OCI-LY1 (cell line): ENCODE results near the gene HAUS3.

Source experiments
- H2AFZ ChIP-seq: fragments of 200-600 bp; sonication (generic), shearing (Covaris generic); 2 replicates; pipeline ENCODE4 v1.6.0; 2014; ENCODE audit warnings: antibody characterized with exemption, mild to moderate bottlenecking, low read length
- H3F3A ChIP-seq: fragments of 200-600 bp; sonication (generic), shearing (Covaris generic); 2 replicates; pipeline ENCODE4 v1.6.0; 2014; ENCODE audit warnings: mild to moderate bottlenecking, antibody characterized with exemption, low read length, moderate library complexity; ENCODE audit not compliant: insufficient read depth
- H3K27ac ChIP-seq: fragments of 200-600 bp; sonication (generic); 2 replicates; pipeline ENCODE4 v1.5.1; 2014; ENCODE audit warnings: low read length, mixed run types, mild to moderate bottlenecking, low read depth; ENCODE audit not compliant: poor library complexity, severe bottlenecking
- H3K27me3 ChIP-seq: fragments of 200-600 bp; sonication (generic); 2 replicates; pipeline ENCODE4 v1.6.0; 2014; ENCODE audit warnings: antibody characterized with exemption, mild to moderate bottlenecking, low read length, moderate library complexity; ENCODE audit not compliant: insufficient read depth
- H3K36me3 ChIP-seq: fragments of 200-600 bp; sonication (generic); 2 replicates; pipeline ENCODE4 v1.6.1; 2014; ENCODE audit warnings: mild to moderate bottlenecking, antibody characterized with exemption, low read length, moderate library complexity, mixed read lengths; ENCODE audit not compliant: insufficient read depth
- H3K4me1 ChIP-seq: fragments of 200-600 bp; sonication (generic); 2 replicates; pipeline ENCODE4 v1.5.1; 2014; ENCODE audit warnings: mild to moderate bottlenecking, low read length, moderate library complexity; ENCODE audit not compliant: insufficient read depth, severe bottlenecking
- H3K4me2 ChIP-seq: fragments of 200-600 bp; sonication (generic), shearing (Covaris generic); 2 replicates; pipeline ENCODE4 v1.6.1; 2014; ENCODE audit warnings: low read length
- H3K4me3 ChIP-seq: fragments of 200-600 bp; sonication (generic); 2 replicates; pipeline ENCODE4 v1.5.1; 2014; ENCODE audit warnings: low read length, low read depth, mild to moderate bottlenecking, mixed read lengths; ENCODE audit not compliant: poor library complexity, severe bottlenecking
- H3K79me2 ChIP-seq: fragments of 200-600 bp; shearing (Covaris generic); 2 replicates; pipeline ENCODE4 v1.6.1; 2016; ENCODE audit warnings: mixed run types, low read length, mixed read lengths; ENCODE audit not compliant: insufficient read depth
- H3K9ac ChIP-seq: fragments of 200-600 bp; sonication (generic), shearing (Covaris generic); 2 replicates; pipeline ENCODE4 v1.6.1; 2014; ENCODE audit warnings: mild to moderate bottlenecking, low read length, mixed read lengths
- H3K9me2 ChIP-seq: fragments of 200-600 bp; sonication (generic), shearing (Covaris generic); 2 replicates; pipeline ENCODE4 v1.6.1; 2014; ENCODE audit warnings: low read depth, mild to moderate bottlenecking, low read length, mixed read lengths
- H3K9me3 ChIP-seq: fragments of 200-600 bp; shearing (Covaris generic); 2 replicates; pipeline ENCODE4 v1.6.1; 2014; ENCODE audit warnings: low read length, mixed read lengths
- H4K20me1 ChIP-seq: fragments of 200-600 bp; sonication (generic), shearing (Covaris generic); 2 replicates; pipeline ENCODE4 v1.6.0; 2016; ENCODE audit warnings: mild to moderate bottlenecking, low read length; ENCODE audit not compliant: insufficient read depth
- CTCF ChIP-seq: fragments of 200-600 bp; sonication (generic), shearing (Covaris generic); IDR thresholded peaks from 2 replicates; pipeline ENCODE4 v1.5.1; 2017; ENCODE audit warnings: mild to moderate bottlenecking, antibody characterized with exemption, low read length, moderate library complexity, mixed read lengths
- EZH2 ChIP-seq: fragments of 200-600 bp; sonication (generic), shearing (Covaris generic); IDR thresholded peaks from 2 replicates; pipeline ENCODE4 v1.8.0; 2017; ENCODE audit warnings: borderline replicate concordance, mixed run types, mild to moderate bottlenecking, antibody characterized with exemption, low read length, moderate library complexity, mixed read lengths

The HAUS3 gene

GRCh38 chr4:2283199-2283711, 41.3 kb upstream of the HAUS3 start:
- no peaks in the 10 kb centered on the region for H3F3A ChIP-seq
- H3K4me1 ChIP-seq = peaks cover 13% of the 10 kb centered on the region
- no peak overlapping the region for H3K9ac ChIP-seq
- no peak overlapping the region for H3K4me2 ChIP-seq
- no peak for TF ChIP-seq CTCF
- no peak for TF ChIP-seq EZH2
- H3K4me3 ChIP-seq = no peak overlapping the region
- no peaks in the 10 kb centered on the region for H3K36me3 ChIP-seq
- no peak overlapping the region for H3K27ac ChIP-seq
- H4K20me1 ChIP-seq = no peaks in the 10 kb centered on the region
- no peaks in the 10 kb centered on the region for H3K79me2 ChIP-seq
- H3K27me3 ChIP-seq = no peaks in the 10 kb centered on the region
- no peaks in the 10 kb centered on the region for H3K9me3 ChIP-seq
- H2AFZ ChIP-seq = no peak overlapping the region
- no peaks in the 10 kb centered on the region for H3K9me2 ChIP-seq

GRCh38 chr4:2281575-2282343, 39.8 kb upstream of the HAUS3 start:
- Histone ChIP-seq H3K36me3 (no peaks in the 10 kb centered on the region), H2AFZ (no peak overlapping the region), H3K27ac (peak overlapping the region; percentile 18), H3K79me2 (no peaks in the 10 kb centered on the region), H3K27me3 (no peaks in the 10 kb centered on the region), H3K9me3 (no peaks in the 10 kb centered on the region), H3K9ac (peak overlapping the region; percentile 37; the same call in 1 of the 2 replicates), H4K20me1 (no peaks in the 10 kb centered on the region), H3K4me1 (peaks cover 13% of the 10 kb centered on the region), H3K4me2 (peak overlapping the region; percentile 26; the same call in 1 of the 2 replicates), H3K4me3 (no peak overlapping the region), H3F3A (no peaks in the 10 kb centered on the region), H3K9me2 (no peaks in the 10 kb centered on the region)
- TF ChIP-seq CTCF (peak; percentile 37; the same call in 1 of the 2 replicates), EZH2 (no peak)

GRCh38 chr4:2280531-2281300, 38.8 kb upstream of the HAUS3 start:
- H3K4me3 ChIP-seq = no peak overlapping the region
- H3F3A ChIP-seq = no peaks in the 10 kb centered on the region
- no peak overlapping the region for H2AFZ ChIP-seq
- H3K27me3 ChIP-seq = no peaks in the 10 kb centered on the region
- H3K4me2 ChIP-seq = no peak overlapping the region
- no peak overlapping the region for H3K9ac ChIP-seq
- no peaks in the 10 kb centered on the region for H3K9me3 ChIP-seq
- H4K20me1 ChIP-seq = no peaks in the 10 kb centered on the region
- no peaks in the 10 kb centered on the region for H3K9me2 ChIP-seq
- no peaks in the 10 kb centered on the region for H3K79me2 ChIP-seq
- H3K4me1 ChIP-seq = peaks cover 13% of the 10 kb centered on the region
- TF ChIP-seq EZH2 = no peak
- peak; percentile 26; the same call in 1 of the 2 replicates for TF ChIP-seq CTCF
- H3K27ac ChIP-seq = no peak overlapping the region
- no peaks in the 10 kb centered on the region for H3K36me3 ChIP-seq
